Measurements from ENCODE around the gene PKN3. TPM values are rescaled to one million over a fixed set of nuclear protein-coding genes. Genes with fewer than 3 reads are reported as not detected.

The PKN3 gene
- polyA plus RNA-seq, 3 donors: 5.9 to 21.4 (median 13.8) TPM

Other genes with a start within 250 kb of the PKN3 start
- gene ODF2, start 246.5 kb upstream of the PKN3 start, polyA plus RNA-seq: 10 to 100 TPM in 2 of 3 donors, 1 to 10 TPM in 1; 9.9 to 17.2 (median 15.0) TPM
- 10 to 100 TPM in 2 of 3 donors, 1 to 10 TPM in 1; 6.9 to 15.9 (median 10.6) TPM for gene GLE1, start 197.8 kb upstream of the PKN3 start, polyA plus RNA-seq
- 100 to 1,000 TPM in 2 of 3 donors, 10 to 100 TPM in 1; 41.2 to 147 (median 103) TPM for gene SPTAN1, start 149.9 kb upstream of the PKN3 start, polyA plus RNA-seq
- 10 to 100 TPM; 15.0 to 30.8 (median 15.7) TPM for gene DYNC2I2, start 45.7 kb upstream of the PKN3 start, polyA plus RNA-seq
- 100 to 1,000 TPM in 2 of 3 donors, 10 to 100 TPM in 1; 85.2 to 179 (median 111) TPM for gene SET, start 13.3 kb upstream of the PKN3 start, polyA plus RNA-seq
- 10 to 100 TPM; 28.8 to 73.3 (median 43.7) TPM for gene ZDHHC12, start 21.6 kb downstream of the PKN3 start, polyA plus RNA-seq
- gene ZER1, start 69.4 kb downstream of the PKN3 start, polyA plus RNA-seq: 10 to 100 TPM; 13.4 to 23.3 (median 20.1) TPM
- gene TBC1D13, start 84.8 kb downstream of the PKN3 start, polyA plus RNA-seq: 10 to 100 TPM; 14.2 to 19.1 (median 16.2) TPM
- 10 to 100 TPM; 11.4 to 22.6 (median 22.0) TPM for gene ENDOG, start 116.0 kb downstream of the PKN3 start, polyA plus RNA-seq
- 10 to 100 TPM; 16.3 to 34.9 (median 21.0) TPM for gene SPOUT1, start 127.3 kb downstream of the PKN3 start, polyA plus RNA-seq
- 1 to 10 TPM; 1.7 to 6.2 (median 3.3) TPM for gene KYAT1, start 179.4 kb downstream of the PKN3 start, polyA plus RNA-seq
- 10 to 100 TPM; 15.3 to 31.3 (median 21.6) TPM for gene LRRC8A, start 179.6 kb downstream of the PKN3 start, polyA plus RNA-seq
- gene PHYHD1, start 218.5 kb downstream of the PKN3 start, polyA plus RNA-seq: 10 to 100 TPM; 41.6 to 58.1 (median 51.5) TPM
- 10 to 100 TPM in 1 of 3 donors, 1 to 10 TPM in 2; 4.7 to 15.5 (median 9.5) TPM for gene DOLK, start 245.1 kb downstream of the PKN3 start, polyA plus RNA-seq
- 10 to 100 TPM in 2 of 3 donors, 1 to 10 TPM in 1; 7.8 to 20.9 (median 12.4) TPM for gene NUP188, start 245.2 kb downstream of the PKN3 start, polyA plus RNA-seq

Measured in adipose tissue (tissue), 3 donors.